Fibroblast of lung (primary cell): ENCODE measurements around the gene SH3PXD2A. TPM values are rescaled to one million over a fixed set of nuclear protein-coding genes. Genes with fewer than 3 reads are reported as not detected.

ENCODE experiments used
- DNase-seq, 2 donors: peaks; one replicate each; pipeline versions ENCODE4 v3.0.0 to v3.0.0-alpha.2; 2010; ENCODE audit warnings: low read depth in 2 of 2
- H2AFZ ChIP-seq: 2 replicates; pipeline ENCODE4 v1.5.1; 2012; ENCODE audit warnings: low read length, control low read depth, inconsistent platforms
- H3K27ac ChIP-seq: 2 replicates; pipeline ENCODE4 v1.5.1; 2011; ENCODE audit warnings: low read length, control low read depth; ENCODE audit not compliant: insufficient read depth
- H3K27me3 ChIP-seq: 2 replicates; pipeline ENCODE4 v1.5.1; 2011; ENCODE audit warnings: mild to moderate bottlenecking, low read length; ENCODE audit not compliant: control insufficient read depth, insufficient read depth
- H3K36me3 ChIP-seq: 2 replicates; pipeline ENCODE4 v1.5.1; 2011; ENCODE audit warnings: low read length; ENCODE audit not compliant: control insufficient read depth, insufficient read depth
- H3K4me1 ChIP-seq: 2 replicates; pipeline ENCODE4 v1.5.1; 2011; ENCODE audit warnings: low read length; ENCODE audit not compliant: control insufficient read depth, insufficient read depth; ENCODE audit errors: extremely low read depth
- H3K4me2 ChIP-seq: 2 replicates; pipeline ENCODE4 v1.5.1; 2011; ENCODE audit warnings: low read length, control low read depth; ENCODE audit not compliant: insufficient read depth; ENCODE audit errors: extremely low read depth
- H3K4me3 ChIP-seq, 4 experiments: fragments of 200-600 bp in 1 of 4; sonication (generic) in 1 of 4; replicated peaks in 1 of 4; 2 replicates each; pipeline ENCODE4 v1.5.1; 2011 to 2016; ENCODE audit warnings: low read length in 4 of 4, low read depth in 3 of 4, mild to moderate bottlenecking in 3 of 4, control low read depth in 2 of 4, inconsistent platforms in 1 of 4, mixed read lengths in 1 of 4; ENCODE audit not compliant: insufficient read depth in 1 of 4; ENCODE audit errors: control extremely low read depth in 1 of 4
- H3K79me2 ChIP-seq: 2 replicates; pipeline ENCODE4 v1.5.1; 2012; ENCODE audit warnings: mild to moderate bottlenecking, low read length, inconsistent platforms; ENCODE audit not compliant: control insufficient read depth, insufficient read depth
- H3K9ac ChIP-seq: 2 replicates; pipeline ENCODE4 v1.5.1; 2011; ENCODE audit warnings: mild to moderate bottlenecking, low read length, control low read depth; ENCODE audit not compliant: insufficient read depth
- H3K9me3 ChIP-seq: 2 replicates; pipeline ENCODE4 v1.5.1; 2012; ENCODE audit warnings: low read depth, low read length; ENCODE audit not compliant: control insufficient read depth, insufficient read depth
- H4K20me1 ChIP-seq: 2 replicates; pipeline ENCODE4 v1.5.1; 2011; ENCODE audit warnings: low read length; ENCODE audit not compliant: control insufficient read depth, insufficient read depth; ENCODE audit errors: extremely low read depth
- EZH2 ChIP-seq: IDR thresholded peaks from 2 replicates; pipeline ENCODE4 v1.5.1; 2012; ENCODE audit warnings: low read length, control low read depth, mild to moderate bottlenecking; ENCODE audit errors: missing control alignments
- polyA plus RNA-seq, 2 donors: library from polyadenylated mRNA; depleted of rRNA in 1 of 2; stranded (reverse) in 1 of 2; unstranded in 1 of 2; fragments of >200 nt; gene quantifications; 2 replicates each; pipeline ENCODE4 v1.2.1, GENCODE V29; 2011 to 2012; ENCODE audit warnings: missing spikeins in 1 of 2
- total RNA-seq: library from RNA; depleted of rRNA; stranded (reverse); fragments of >200 nt; gene quantifications from 2 replicates; pipeline ENCODE4 v1.2.1, GENCODE V29; 2014
- TF ChIP-seq, protein P1 (sequence below), 2 donors: IDR thresholded peaks in 1 of 2; conservative IDR thresholded peaks in 1 of 2; 1 replicate in 1 of 2; 2 replicates in 1 of 2; pipeline ENCODE4 v1.5.1; 2011 to 2012; ENCODE audit warnings: low read length in 2 of 2, control low read depth in 1 of 2, inconsistent platforms in 1 of 2, low read depth in 1 of 2, mild to moderate bottlenecking in 1 of 2

The SH3PXD2A gene
- total and polyA plus RNA-seq, 2 donors (not counting 1 experiment from before 2014, with no cell fraction given): 25.5 to 33.2 TPM

DNA sequence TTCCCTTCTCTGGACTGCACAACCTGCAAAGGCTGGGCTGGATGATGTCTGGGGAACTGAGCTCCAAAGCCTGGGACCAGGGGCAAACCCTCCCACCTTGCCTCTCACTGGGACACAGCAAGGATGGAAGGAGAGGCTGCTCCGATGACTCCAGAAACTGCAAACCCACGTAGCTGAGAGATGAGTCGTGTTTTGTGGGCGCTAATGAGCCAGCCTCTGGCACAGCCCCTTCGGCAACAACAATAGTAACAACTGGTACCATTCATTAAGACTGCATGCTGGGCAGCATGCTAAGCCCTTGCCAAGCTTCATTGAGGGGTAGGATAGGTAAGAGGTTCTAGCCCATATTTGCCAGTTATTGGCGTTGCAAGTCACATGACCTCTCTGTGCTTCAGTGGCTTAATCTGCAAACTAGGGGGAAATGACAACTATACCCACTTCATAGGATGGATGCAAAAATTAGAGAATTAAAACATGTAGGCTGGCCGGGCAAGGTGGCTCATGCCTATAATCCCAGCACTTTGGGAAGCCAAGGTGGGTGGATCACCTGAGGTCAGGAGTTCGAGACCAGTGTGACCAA lies 145.9 kb downstream of the SH3PXD2A start:
- Histone ChIP-seq H2AFZ (no peak overlapping the region), H3K79me2 (no peaks in the 10 kb centered on the region), H3K9me3 (no peaks in the 10 kb centered on the region), H3K27me3 (no peaks in the 10 kb centered on the region), H4K20me1 (no peaks in the 10 kb centered on the region), H3K27ac (no peak overlapping the region), H3K9ac (no peak overlapping the region), H3K36me3 (peaks cover 2% of the 10 kb centered on the region), H3K4me1 (peaks cover 7% of the 10 kb centered on the region), H3K4me3 (no peak overlapping the region), H3K4me2 (peak overlapping the region; percentile 25)
- peak; percentile 49 to 61 for DNase-seq
- TF ChIP-seq EZH2: no peak
- TF ChIP-seq, protein P1, sequence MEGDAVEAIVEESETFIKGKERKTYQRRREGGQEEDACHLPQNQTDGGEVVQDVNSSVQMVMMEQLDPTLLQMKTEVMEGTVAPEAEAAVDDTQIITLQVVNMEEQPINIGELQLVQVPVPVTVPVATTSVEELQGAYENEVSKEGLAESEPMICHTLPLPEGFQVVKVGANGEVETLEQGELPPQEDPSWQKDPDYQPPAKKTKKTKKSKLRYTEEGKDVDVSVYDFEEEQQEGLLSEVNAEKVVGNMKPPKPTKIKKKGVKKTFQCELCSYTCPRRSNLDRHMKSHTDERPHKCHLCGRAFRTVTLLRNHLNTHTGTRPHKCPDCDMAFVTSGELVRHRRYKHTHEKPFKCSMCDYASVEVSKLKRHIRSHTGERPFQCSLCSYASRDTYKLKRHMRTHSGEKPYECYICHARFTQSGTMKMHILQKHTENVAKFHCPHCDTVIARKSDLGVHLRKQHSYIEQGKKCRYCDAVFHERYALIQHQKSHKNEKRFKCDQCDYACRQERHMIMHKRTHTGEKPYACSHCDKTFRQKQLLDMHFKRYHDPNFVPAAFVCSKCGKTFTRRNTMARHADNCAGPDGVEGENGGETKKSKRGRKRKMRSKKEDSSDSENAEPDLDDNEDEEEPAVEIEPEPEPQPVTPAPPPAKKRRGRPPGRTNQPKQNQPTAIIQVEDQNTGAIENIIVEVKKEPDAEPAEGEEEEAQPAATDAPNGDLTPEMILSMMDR (conservative IDR thresholded peaks at IDR 0.05 in 1 of 2, IDR thresholded peaks at IDR 0.05 in 1 of 2; ENCODE audit: low read depth in 1 of 2, low read length in 2 of 2): no peak

DNA sequence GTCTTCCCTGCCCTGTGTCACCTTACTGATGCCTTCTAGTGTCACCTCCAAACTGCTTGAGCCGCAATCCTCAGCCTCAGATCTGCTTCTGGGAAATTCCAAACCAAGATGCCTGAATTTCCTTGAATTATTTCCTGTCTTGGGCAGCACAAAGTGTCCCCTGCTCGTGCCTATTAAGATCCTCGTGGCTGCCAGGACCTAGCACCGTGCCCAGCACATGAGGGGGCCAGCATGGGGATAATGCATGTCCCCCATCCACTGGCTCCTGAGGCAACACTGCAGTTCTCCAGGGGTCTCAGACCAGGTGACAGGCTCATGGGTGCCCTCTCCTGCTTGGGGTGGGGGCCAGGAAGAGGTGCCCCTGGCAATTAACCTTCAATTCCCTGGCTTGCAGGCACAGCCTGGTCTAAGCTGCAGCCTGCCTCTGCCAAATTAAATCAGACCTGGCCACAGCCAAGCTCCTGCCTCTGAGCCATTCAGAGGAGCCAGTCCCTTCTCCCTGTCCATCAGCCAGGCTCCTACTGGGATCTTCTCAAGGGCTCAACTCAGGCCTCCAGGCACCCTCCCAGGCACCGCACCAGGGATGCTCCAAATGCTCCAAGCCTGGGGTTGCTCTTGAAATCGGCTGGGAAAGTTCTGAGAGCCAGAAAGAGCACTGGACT lies 146.6 kb downstream of the SH3PXD2A start:
- Histone ChIP-seq H4K20me1 (no peaks in the 10 kb centered on the region), H3K27me3 (no peaks in the 10 kb centered on the region), H3K4me3 (no peak overlapping the region), H3K27ac (no peak overlapping the region), H3K9ac (no peak overlapping the region), H2AFZ (no peak overlapping the region), H3K79me2 (no peaks in the 10 kb centered on the region), H3K4me2 (no peak overlapping the region), H3K9me3 (no peaks in the 10 kb centered on the region), H3K4me1 (peaks cover 6% of the 10 kb centered on the region), H3K36me3 (peaks cover 2% of the 10 kb centered on the region)
- no peak for DNase-seq
- no peak for TF ChIP-seq EZH2
- TF ChIP-seq, protein P1 (conservative IDR thresholded peaks at IDR 0.05 in 1 of 2, IDR thresholded peaks at IDR 0.05 in 1 of 2; ENCODE audit: low read depth in 1 of 2, low read length in 2 of 2): no peak

DNA sequence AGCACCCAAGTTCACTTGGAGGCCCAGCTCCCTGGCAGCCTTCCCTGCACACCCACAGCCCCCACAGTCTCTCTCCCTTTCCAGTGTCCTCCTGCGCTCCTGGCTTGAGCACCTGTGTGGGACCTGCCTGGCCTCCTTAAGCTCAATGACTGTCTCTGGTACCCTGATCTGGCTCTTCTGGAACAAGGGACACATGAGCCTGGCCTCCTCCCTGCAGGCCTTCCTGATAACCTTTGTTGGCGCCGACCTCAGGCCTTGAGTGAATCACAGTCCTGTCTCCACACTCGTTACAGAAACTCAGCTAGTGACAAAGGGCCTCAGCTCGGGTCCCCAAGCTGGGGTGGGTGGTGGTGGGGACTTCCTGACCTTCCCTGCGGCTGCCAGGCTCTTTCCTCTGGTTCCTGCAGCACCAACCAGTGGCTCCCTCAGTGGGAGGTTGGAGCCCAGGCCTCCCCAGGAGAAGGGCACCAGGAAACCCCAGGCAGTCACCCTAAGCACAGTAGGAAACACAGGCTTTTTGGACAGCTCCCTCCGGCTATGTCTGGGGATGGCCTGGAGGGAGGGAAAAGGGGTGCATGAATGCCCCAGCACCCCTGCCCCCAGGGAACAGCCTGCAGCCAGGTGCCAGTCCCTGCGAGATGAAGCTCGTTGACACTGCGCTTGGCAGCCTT lies 147.3 kb downstream of the SH3PXD2A start:
- no peak overlapping the region for H3K27ac ChIP-seq
- no peaks in the 10 kb centered on the region for H3K9me3 ChIP-seq
- H3K4me3 ChIP-seq: no peak overlapping the region
- no peak overlapping the region for H2AFZ ChIP-seq
- H3K4me2 ChIP-seq: no peak overlapping the region
- no peaks in the 10 kb centered on the region for H4K20me1 ChIP-seq
- TF ChIP-seq, protein P1 (conservative IDR thresholded peaks at IDR 0.05 in 1 of 2, IDR thresholded peaks at IDR 0.05 in 1 of 2; ENCODE audit: low read depth in 1 of 2, low read length in 2 of 2): no peak
- TF ChIP-seq EZH2: no peak
- no peak for DNase-seq
- H3K4me1 ChIP-seq: peaks cover 6% of the 10 kb centered on the region
- no peaks in the 10 kb centered on the region for H3K27me3 ChIP-seq
- no peak overlapping the region for H3K9ac ChIP-seq
- H3K36me3 ChIP-seq: peaks cover 2% of the 10 kb centered on the region
- no peaks in the 10 kb centered on the region for H3K79me2 ChIP-seq
